Skin of body (tissue), 2 donors: ENCODE results near the gene PRKACB. TPM values are rescaled to one million over a fixed set of nuclear protein-coding genes. Genes with fewer than 3 reads are reported as not detected.

Experiments used
- DNase-seq: peaks from one replicate; lab custom pipeline; 2025; lab: John Stamatoyannopoulos, UW
- total RNA-seq: library from RNA; depleted of rRNA; stranded (reverse); fragments of >200 nt; gene quantifications from one replicate; pipeline ENCODE4 v1.2.3, GENCODE V29; 2014

Gene PRKACB
- total RNA-seq, 1 donor from 2014 or later = 26.9 TPM

DNA sequence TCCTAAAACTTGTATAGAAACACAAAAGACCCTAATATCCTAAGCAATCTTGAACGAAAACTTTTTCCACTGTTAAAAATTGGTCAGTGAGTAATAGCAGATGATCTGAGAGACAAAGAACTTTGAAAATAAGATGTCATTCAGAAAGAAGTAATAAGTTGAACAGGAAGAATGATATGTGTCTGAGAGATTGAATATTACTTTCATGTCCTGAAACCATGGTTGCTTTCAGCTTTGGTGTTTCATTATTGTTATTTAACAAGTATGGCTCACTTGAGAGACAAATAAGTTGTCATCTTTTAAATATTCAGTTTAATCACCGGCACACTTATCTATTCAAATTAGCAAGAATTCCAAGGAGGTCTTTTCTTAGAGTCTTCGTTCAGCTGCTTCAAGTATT lies 11.4 kb downstream of the PRKACB start:
- no peak for DNase-seq

GRCh38 chr1:84156210-84156621 lies 12.1 kb downstream of the PRKACB start:
- no peak for DNase-seq

- DNase-seq = no peak
Observed at GRCh38 chr1:84159533-84160240, 15.6 kb downstream of the PRKACB start.

- DNase-seq = no peak
Observed at GRCh38 chr1:84162295-84162694, 18.2 kb downstream of the PRKACB start.

GRCh38 chr1:84163123-84163931 lies 19.3 kb downstream of the PRKACB start:
- peak; percentile 5 for DNase-seq

DNA sequence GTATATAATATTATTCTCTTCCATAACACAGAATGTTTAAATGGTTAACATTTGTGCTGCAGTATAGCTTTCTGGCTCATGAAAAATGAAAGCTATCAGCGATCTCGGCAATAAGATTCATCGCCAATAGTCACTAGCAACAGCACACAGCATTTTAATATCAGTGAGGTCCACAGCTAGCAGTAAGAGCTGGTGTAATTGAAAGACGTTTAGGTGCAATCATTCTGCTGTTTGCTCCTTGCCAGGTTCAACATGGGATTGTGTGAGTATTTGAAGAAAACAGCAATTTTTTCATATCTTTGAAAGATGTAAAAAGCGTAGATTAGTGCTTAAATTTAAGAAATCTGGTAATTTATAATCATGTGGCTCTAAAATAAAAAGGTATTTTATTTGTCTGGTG lies 20.1 kb downstream of the PRKACB start:
- DNase-seq = peak; percentile 41

DNA sequence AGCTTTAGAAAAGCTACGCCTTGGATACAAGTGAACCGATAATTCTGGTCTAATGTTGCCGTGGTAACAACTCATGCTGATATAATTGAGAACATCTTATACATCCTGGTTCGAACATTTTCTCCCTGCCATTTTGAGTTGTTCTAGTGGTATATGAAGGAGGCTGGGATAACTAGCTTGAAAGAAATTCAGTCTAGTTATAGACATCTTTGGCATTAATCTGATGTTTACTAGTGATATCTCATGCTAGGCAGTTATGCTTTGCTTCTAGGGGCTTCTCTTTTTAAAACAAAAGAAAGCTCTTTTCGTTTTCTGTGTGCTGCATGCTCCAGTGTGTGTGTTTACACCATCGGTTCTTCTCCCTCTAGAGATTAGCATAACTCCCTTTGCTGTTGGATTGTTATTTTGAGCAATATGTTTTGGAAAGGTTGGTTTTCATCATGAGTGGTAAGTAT lies 20.5 kb downstream of the PRKACB start:
- peak; percentile 41 for DNase-seq

GRCh38 chr1:84165601-84166000 lies 21.5 kb downstream of the PRKACB start:
- no peak for DNase-seq

GRCh38 chr1:84166797-84167196 lies 22.7 kb downstream of the PRKACB start:
- DNase-seq = no peak

GRCh38 chr1:84168783-84169182 lies 24.7 kb downstream of the PRKACB start:
- no peak for DNase-seq

DNA sequence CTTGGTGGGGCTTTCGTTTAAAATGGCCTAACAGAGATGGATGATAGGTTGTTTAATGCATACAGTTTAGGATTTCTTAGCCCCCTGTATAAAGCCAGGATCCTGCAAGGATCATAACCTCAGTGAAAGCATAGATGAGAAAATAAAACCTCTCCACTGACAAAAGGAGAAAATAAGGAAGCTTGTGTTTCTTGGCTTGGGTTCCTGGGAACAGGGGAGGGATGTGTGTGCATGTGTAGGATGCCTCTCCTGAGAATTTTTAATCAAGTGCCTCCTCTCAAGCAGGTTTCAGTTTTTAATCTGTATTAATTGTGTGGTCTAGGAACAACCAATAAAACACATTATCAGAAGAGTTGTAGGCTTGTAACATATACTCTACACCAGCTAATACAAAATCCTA lies 26.1 kb downstream of the PRKACB start:
- DNase-seq = no peak

GRCh38 chr1:84171481-84171880 lies 27.4 kb downstream of the PRKACB start:
- DNase-seq = no peak

DNA sequence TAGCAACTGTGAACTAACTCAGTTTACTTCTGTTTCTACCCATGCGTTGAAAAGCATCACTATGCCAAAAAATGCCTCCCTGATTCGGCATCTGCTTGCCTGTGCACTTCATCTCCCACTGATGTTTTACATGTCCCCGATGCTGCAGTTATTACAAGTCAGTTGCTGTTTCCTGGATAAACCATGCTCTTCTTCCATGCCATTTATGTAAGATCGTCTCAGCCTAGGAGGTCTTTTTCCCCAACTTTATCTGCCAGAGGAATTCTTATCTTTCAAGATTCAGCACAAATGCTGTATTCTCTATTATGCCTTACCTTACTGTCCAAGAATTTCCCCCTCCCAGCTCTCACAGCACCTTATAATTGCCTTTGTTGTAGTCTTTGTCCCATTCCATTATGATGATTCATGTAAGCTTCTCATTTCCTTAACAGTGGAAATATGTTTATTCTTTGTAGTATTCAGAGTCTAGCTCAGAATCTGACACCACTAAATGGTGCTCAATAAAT lies 30.0 kb downstream of the PRKACB start:
- DNase-seq = no peak

- DNase-seq = no peak
Observed at GRCh38 chr1:84181350-84182005, 37.4 kb downstream of the PRKACB start.

GRCh38 chr1:84190455-84190854 lies 46.4 kb downstream of the PRKACB start:
- DNase-seq = no peak

GRCh38 chr1:84192681-84193080 lies 48.6 kb downstream of the PRKACB start:
- DNase-seq = no peak

DNA sequence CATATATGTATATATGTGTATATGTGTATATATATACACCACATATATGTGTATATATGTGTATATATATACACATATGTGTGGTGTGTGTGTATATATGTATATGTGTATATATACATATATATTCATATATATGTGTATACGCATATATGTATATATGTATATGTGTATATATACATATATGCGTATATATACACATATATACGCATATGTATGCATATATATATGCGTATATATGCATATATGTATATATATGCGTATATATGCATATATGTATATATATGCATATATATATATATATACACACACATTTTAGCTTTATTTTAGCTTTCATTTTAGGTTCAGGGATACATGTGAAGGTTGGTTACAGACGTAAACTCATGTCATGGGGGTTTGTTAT lies 54.8 kb downstream of the PRKACB start:
- DNase-seq = no peak

- DNase-seq = no peak
Observed at GRCh38 chr1:84199257-84199656, 55.2 kb downstream of the PRKACB start.

DNA sequence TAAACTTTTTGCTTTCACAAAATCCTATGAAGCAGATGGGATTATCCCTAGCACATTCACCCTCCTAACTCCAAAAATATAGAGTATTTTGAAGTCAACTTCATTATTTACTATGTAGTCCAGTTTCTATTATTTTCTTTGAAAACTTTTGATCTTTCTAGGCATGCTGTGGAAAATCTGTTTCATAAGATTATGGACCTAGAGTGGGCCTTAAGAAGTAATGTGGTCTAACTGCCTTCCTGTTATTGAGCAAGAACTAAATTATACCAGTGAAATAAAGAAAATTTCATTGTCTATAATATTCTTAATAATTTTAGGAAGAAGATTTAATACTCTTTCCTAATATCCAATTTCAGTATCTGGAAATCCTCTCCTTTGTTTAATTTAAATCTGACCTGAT lies 58.1 kb downstream of the PRKACB start:
- no peak for DNase-seq

- no peak for DNase-seq
Observed at GRCh38 chr1:84206375-84206774, 62.3 kb downstream of the PRKACB start.

DNA sequence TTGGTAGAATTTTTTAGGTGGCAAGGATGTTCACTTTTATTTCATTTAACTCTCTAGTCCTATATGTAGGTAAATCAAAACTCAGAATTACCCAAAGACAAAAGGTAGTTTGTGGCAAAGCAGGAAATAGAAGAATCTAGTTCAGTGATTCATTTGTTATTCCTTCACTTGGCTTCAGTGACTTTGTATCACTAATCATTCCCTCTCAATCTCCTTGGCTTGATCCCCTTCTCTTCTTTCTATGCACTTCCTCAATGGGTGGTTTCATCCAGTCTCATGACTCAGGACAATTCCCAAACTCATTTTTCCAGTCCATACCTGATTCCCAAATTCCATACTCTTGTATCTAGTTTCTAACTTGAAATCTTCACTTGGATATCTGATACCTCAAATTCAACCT lies 64.9 kb downstream of the PRKACB start:
- no peak for DNase-seq
